ENCODE data around the gene YJEFN3.

DNA sequence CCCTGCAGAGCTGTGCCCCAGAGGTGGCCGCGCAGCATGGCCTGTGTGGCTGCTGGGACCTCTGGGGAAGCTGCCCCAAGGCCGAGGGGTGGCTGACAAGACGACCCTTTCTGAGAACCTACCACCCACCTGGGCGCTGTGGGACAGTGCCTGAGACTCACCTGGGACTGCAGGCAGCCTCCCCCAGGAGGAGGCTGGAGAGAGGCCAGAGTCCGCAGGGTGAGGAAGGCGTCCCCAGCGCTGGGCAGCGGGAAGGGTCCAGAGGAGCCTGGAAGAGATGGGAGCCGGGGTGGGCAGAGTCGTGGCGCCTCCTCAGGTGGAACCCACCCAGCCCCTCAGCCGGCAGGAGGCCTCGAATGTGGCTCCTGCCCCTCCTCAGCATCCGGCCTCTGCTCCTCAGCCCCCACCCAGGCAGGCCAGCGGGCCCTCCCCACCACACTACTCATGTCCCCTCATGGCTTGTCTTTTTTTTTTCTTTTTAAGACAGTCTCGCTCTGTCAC is 34.7 kb downstream of the YJEFN3 start:
- TF ChIP-seq CTCF (conservative IDR thresholded peaks at IDR 0.05; ENCODE audit: low read length) (no peak), EZH2phosphoT487 (IDR thresholded peaks at IDR 0.05; ENCODE audit: borderline replicate concordance) (no peak)

Measured in Loucy (cell line).